ENCODE results near the gene PPM1L. TPM values are rescaled to one million over a fixed set of nuclear protein-coding genes. Genes with fewer than 3 reads are reported as not detected.

PPM1L gene
- total and polyA plus RNA-seq, 2 of the 13 experiments (the other 11 are each of a cell fraction or from before 2014, with no cell fraction given) = 0.22 to 1.4 TPM

GRCh38 chr3:160948273-160948672, 192.2 kb downstream of the PPM1L start:
- DNase-seq (ENCODE audit: low spot score) (peak; percentile 76), FAIRE-seq (peak; percentile 21), ATAC-seq (no peak; the same call in 2 of the 3 replicates)
- Histone ChIP-seq H3K4me1 (ENCODE audit: insufficient read depth, low read length) (no peaks in the 10 kb centered on the region; the same call in 1 of the 2 replicates), H3K36me3 (replicated peaks in 1 of 2; ENCODE audit: control insufficient read depth in 1 of 2, insufficient read depth in 2 of 2, low read length in 2 of 2) (no peaks in the 10 kb centered on the region), H4K20me1 (ENCODE audit: insufficient read depth, low read length) (no peaks in the 10 kb centered on the region), H3K9me3 (ENCODE audit: low read length) (no peaks in the 10 kb centered on the region), H3K4me2 (ENCODE audit: low read depth, low read length) (peak overlapping the region; percentile 27), H3K27me3 (ENCODE audit: control insufficient read depth in 1 of 2, insufficient read depth in 2 of 2, low read length in 2 of 2) (no peaks in the 10 kb centered on the region), H3K79me2 (ENCODE audit: insufficient read depth, low read length) (no peaks in the 10 kb centered on the region), H2AFZ (ENCODE audit: low read length) (no peak overlapping the region), H3K4me3 (replicated peaks in 1 of 3; ENCODE audit: insufficient read depth in 1 of 3, low read depth in 2 of 3, low read length in 3 of 3) (no peak overlapping the region), H3K9ac (ENCODE audit: insufficient read depth, low read depth, low read length) (no peak overlapping the region), H3K27ac (ENCODE audit: extremely low read length, insufficient read depth, low read length) (no peak overlapping the region)
- BruUV-seq (replicated peaks) = no TSS peak
- ChIA-PET POLR2A (no interaction called here), CTCF (ENCODE audit: low intra/inter-chr PET ratio, low total read pairs) (no interaction called here)
- in situ Hi-C loops (cut with HindIII; ENCODE audit: extremely low pct_ligation_motif_present, low pct_unique_long_range_greater_than_20kb) (no loop called here), intact Hi-C loops (cut with micrococcal nuclease; ENCODE audit: unreplicated experiment) (no loop called here)
- WGBS (ENCODE audit: low lambda C conversion rate) = 0% methylated on average over 3 of the region's 3 CpGs
- TF ChIP-seq ZBTB7B (CRISPR knock-in tag; IDR thresholded peaks at IDR 0.05) = 0 out of 2 replicates have a peak, but pooled peaks have one; percentile 32
- no peak for TF ChIP-seq KDM5B (CRISPR knock-in tag; IDR thresholded peaks at IDR 0.05; ENCODE audit: borderline replicate concordance)
- peak; percentile 47; the same call in 1 of the 2 replicates for TF ChIP-seq NCOA2 (CRISPR knock-in tag; IDR thresholded peaks at IDR 0.05)
- no peak for TF ChIP-seq NFIB (CRISPR knock-in tag; IDR thresholded peaks at IDR 0.05; ENCODE audit: borderline replicate concordance)
- peak; percentile 88 for TF ChIP-seq HNF4A (CRISPR knock-in tag; IDR thresholded peaks at IDR 0.05)
- TF ChIP-seq ZNF33A (CRISPR knock-in tag; IDR thresholded peaks at IDR 0.05; ENCODE audit: borderline replicate concordance) = 0 out of 2 replicates have a peak, but pooled peaks have one; percentile 69
- 0 out of 2 replicates have a peak, but pooled peaks have one; percentile 24 for TF ChIP-seq RFXAP (CRISPR knock-in tag; IDR thresholded peaks at IDR 0.05; ENCODE audit: borderline replicate concordance)
- TF ChIP-seq, protein P1, sequence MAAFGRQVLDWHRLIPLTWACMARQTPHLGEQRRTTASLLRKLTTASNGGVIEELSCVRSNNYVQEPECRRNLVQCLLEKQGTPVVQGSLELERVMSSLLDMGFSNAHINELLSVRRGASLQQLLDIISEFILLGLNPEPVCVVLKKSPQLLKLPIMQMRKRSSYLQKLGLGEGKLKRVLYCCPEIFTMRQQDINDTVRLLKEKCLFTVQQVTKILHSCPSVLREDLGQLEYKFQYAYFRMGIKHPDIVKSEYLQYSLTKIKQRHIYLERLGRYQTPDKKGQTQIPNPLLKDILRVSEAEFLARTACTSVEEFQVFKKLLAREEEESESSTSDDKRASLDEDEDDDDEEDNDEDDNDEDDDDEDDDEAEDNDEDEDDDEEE (CRISPR knock-in tag; IDR thresholded peaks at IDR 0.05) = no peak
- TF ChIP-seq HMG20A (CRISPR knock-in tag; IDR thresholded peaks at IDR 0.05; ENCODE audit: borderline replicate concordance) = peak; percentile 56; the same call in 1 of the 2 replicates
- TF ChIP-seq, protein P2, sequence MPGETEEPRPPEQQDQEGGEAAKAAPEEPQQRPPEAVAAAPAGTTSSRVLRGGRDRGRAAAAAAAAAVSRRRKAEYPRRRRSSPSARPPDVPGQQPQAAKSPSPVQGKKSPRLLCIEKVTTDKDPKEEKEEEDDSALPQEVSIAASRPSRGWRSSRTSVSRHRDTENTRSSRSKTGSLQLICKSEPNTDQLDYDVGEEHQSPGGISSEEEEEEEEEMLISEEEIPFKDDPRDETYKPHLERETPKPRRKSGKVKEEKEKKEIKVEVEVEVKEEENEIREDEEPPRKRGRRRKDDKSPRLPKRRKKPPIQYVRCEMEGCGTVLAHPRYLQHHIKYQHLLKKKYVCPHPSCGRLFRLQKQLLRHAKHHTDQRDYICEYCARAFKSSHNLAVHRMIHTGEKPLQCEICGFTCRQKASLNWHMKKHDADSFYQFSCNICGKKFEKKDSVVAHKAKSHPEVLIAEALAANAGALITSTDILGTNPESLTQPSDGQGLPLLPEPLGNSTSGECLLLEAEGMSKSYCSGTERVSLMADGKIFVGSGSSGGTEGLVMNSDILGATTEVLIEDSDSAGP (CRISPR knock-in tag; IDR thresholded peaks at IDR 0.05; ENCODE audit: borderline replicate concordance) = no peak
- no peak for TF ChIP-seq FOXA1 (IDR thresholded peaks at IDR 0.05)
- peak; percentile 63 for TF ChIP-seq FOXA1 (CRISPR knock-in tag; IDR thresholded peaks at IDR 0.05)
- peak; percentile 35; the same call in 1 of the 2 replicates for TF ChIP-seq FOXC1 (CRISPR knock-in tag; IDR thresholded peaks at IDR 0.05; ENCODE audit: borderline replicate concordance)
- TF ChIP-seq MAX (IDR thresholded peaks at IDR 0.05) = peak; percentile 28; the same call in 1 of the 2 replicates
- peak; percentile 34; the same call in 1 of the 2 replicates for TF ChIP-seq ZFX (CRISPR knock-in tag; IDR thresholded peaks at IDR 0.05; ENCODE audit: low read depth)
- no peak for TF ChIP-seq NONO (IDR thresholded peaks at IDR 0.05)
- peak; percentile 65 for TF ChIP-seq NONO (CRISPR knock-in tag; conservative IDR thresholded peaks at IDR 0.05)
- TF ChIP-seq, protein P3, sequence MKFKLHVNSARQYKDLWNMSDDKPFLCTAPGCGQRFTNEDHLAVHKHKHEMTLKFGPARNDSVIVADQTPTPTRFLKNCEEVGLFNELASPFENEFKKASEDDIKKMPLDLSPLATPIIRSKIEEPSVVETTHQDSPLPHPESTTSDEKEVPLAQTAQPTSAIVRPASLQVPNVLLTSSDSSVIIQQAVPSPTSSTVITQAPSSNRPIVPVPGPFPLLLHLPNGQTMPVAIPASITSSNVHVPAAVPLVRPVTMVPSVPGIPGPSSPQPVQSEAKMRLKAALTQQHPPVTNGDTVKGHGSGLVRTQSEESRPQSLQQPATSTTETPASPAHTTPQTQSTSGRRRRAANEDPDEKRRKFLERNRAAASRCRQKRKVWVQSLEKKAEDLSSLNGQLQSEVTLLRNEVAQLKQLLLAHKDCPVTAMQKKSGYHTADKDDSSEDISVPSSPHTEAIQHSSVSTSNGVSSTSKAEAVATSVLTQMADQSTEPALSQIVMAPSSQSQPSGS (CRISPR knock-in tag; IDR thresholded peaks at IDR 0.05) = peak; percentile 54; the same call in 1 of the 2 replicates
- TF ChIP-seq, protein P4, sequence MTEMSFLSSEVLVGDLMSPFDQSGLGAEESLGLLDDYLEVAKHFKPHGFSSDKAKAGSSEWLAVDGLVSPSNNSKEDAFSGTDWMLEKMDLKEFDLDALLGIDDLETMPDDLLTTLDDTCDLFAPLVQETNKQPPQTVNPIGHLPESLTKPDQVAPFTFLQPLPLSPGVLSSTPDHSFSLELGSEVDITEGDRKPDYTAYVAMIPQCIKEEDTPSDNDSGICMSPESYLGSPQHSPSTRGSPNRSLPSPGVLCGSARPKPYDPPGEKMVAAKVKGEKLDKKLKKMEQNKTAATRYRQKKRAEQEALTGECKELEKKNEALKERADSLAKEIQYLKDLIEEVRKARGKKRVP (CRISPR knock-in tag; IDR thresholded peaks at IDR 0.05) = peak in 1 of 2 experiments; percentile 17; a peak in 1 of 4 replicates
- 0 out of 2 replicates have a peak, but pooled peaks have one; percentile 32 for TF ChIP-seq THAP11 (CRISPR knock-in tag; IDR thresholded peaks at IDR 0.05)
- TF ChIP-seq CBFB (CRISPR knock-in tag; IDR thresholded peaks at IDR 0.05) = no peak
- TF ChIP-seq ZSCAN9 (CRISPR knock-in tag; IDR thresholded peaks at IDR 0.05; ENCODE audit: borderline replicate concordance) = peak; percentile 66; the same call in 1 of the 2 replicates

Measured in HepG2 (cell line).